ENCODE data around the gene ELOVL5.

GRCh38 chr6:53378208-53378607, 29.5 kb upstream of the ELOVL5 start:
- TF ChIP-seq CTCF (IDR thresholded peaks at IDR 0.05) (no peak), POLR2A (IDR thresholded peaks at IDR 0.05) (no peak)

Measured in thyroid gland (tissue), 4 donors.